Smooth muscle cell (in vitro differentiated cells): ENCODE data around the gene ZNF764. TPM values are rescaled to one million over a fixed set of nuclear protein-coding genes. Genes with fewer than 3 reads are reported as not detected.

ENCODE experiments used
- DNase-seq: peaks from one replicate; lab custom pipeline; 2025; ENCODE audit not compliant: unreplicated experiment; lab: John Stamatoyannopoulos, UW
- H2AFZ ChIP-seq: fragments of 200-600 bp; sonication (generic); 2 replicates; pipeline ENCODE4 v1.6.0; 2016; ENCODE audit warnings: antibody characterized with exemption, low read depth, mild to moderate bottlenecking
- H3F3A ChIP-seq: fragments of 200-600 bp; sonication (generic); 2 replicates; pipeline ENCODE4 v1.6.0; 2017; ENCODE audit warnings: antibody characterized with exemption, low read depth
- H3K27ac ChIP-seq: fragments of 200-600 bp; sonication (generic); 2 replicates; pipeline ENCODE4 v1.5.1; 2016; ENCODE audit warnings: low read depth, mild to moderate bottlenecking
- H3K27me3 ChIP-seq: fragments of 200-600 bp; sonication (generic); 2 replicates; pipeline ENCODE4 v1.6.1; 2016; ENCODE audit warnings: low read depth, mild to moderate bottlenecking
- H3K36me3 ChIP-seq: fragments of 200-600 bp; sonication (generic); 2 replicates; pipeline ENCODE4 v1.5.1; 2016; ENCODE audit warnings: low read depth
- H3K4me1 ChIP-seq: fragments of 200-600 bp; sonication (generic); 2 replicates; pipeline ENCODE4 v1.5.1; 2016; ENCODE audit warnings: low read depth
- H3K4me2 ChIP-seq: fragments of 200-600 bp; sonication (generic); 2 replicates; pipeline ENCODE4 v1.6.0; 2016; ENCODE audit warnings: mild to moderate bottlenecking
- H3K4me3 ChIP-seq: fragments of 200-600 bp; sonication (generic); 2 replicates; pipeline ENCODE4 v1.5.1; 2016; ENCODE audit warnings: mild to moderate bottlenecking
- H3K79me2 ChIP-seq: fragments of 200-600 bp; sonication (generic); 2 replicates; pipeline ENCODE4 v1.6.0; 2016; ENCODE audit warnings: low read depth, mild to moderate bottlenecking
- H3K9ac ChIP-seq: fragments of 200-600 bp; sonication (generic); 2 replicates; pipeline ENCODE4 v1.6.0; 2016; ENCODE audit warnings: low read depth
- H3K9me3 ChIP-seq: fragments of 200-600 bp; sonication (generic); replicated peaks from 2 replicates; pipeline ENCODE4 v1.5.1; 2016; ENCODE audit warnings: low read depth
- H4K20me1 ChIP-seq: fragments of 200-600 bp; sonication (generic); 2 replicates; pipeline ENCODE4 v1.6.0; 2016; ENCODE audit warnings: low read depth
- WGBS: methylation state at CpG from one replicate; pipeline ENCODE4 v1.1.7; 2016; ENCODE audit warnings: low lambda C conversion rate; 5-methylcytosine and 5-hydroxymethylcytosine counted together
- microRNA-seq: library from miRNA; unstranded; fragments of <30 nt; microRNA quantifications from one replicate; pipeline ENCODE4, GENCODE V29; 2016; ENCODE audit warnings: borderline number of aligned reads
- polyA plus RNA-seq: library from polyadenylated mRNA; unstranded; fragments of >200 nt; fragmentation: Nextera tagmentation; extraction: Ambion mirVana; gene quantifications from 2 replicates; pipeline ENCODE4 v1.2.1, GENCODE V29; 2016
- small RNA-seq: library from RNA; depleted of rRNA; stranded (forward); fragments of <200 nt; gene quantifications from one replicate; pipeline ENCODE3, GENCODE V24; 2014
- total RNA-seq: library from RNA; depleted of rRNA; stranded (reverse); fragments of >200 nt; gene quantifications from 2 replicates; pipeline ENCODE4 v1.2.3, GENCODE V29; 2014
- TF ChIP-seq, protein P1 (sequence below): fragments of 200-600 bp; sonication (generic); IDR thresholded peaks from 2 replicates; pipeline ENCODE4 v1.5.1; 2017; ENCODE audit warnings: borderline replicate concordance, mild to moderate bottlenecking, antibody characterized with exemption; ENCODE audit not compliant: insufficient read depth, poor library complexity, severe bottlenecking

The ZNF764 gene
- total and polyA plus RNA-seq, 2 experiments from 2014 or later, result 1.6 to 6.5 TPM

DNA sequence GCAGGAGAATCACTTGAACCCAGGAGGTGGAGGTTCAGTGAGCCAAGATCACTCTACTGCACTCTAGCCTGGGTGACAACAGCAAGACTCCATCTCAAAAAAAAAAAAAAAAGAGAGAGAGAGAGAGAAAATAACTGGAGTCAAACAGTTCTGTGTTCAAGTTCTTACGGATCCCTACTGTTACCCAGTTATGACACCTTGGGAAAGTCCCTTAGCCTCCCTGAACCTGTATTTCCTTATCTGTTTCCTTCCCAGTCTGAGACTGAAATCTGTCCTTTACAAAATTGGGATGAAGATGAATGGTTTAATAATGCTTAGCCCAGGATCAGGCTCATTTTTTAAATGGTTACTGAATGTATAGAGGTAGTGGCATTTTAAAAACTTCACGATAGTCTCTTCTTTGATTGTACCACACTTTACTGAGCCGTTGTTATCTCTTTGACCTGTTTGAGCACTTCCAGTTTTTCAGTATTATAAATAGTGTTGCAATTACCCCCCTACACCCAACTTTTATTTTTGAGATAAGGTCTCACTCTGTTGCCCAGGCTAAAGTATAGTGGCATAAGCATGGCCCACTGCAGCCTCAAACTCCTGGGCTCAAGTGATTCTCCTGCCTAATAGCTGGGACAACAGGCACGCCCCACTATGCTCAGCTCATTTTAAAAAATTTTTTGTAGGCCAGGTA is 49.0 kb downstream of the ZNF764 start:
- Histone ChIP-seq H3K4me2 (no peak overlapping the region), H3K36me3 (no peaks in the 10 kb centered on the region), H3K79me2 (no peaks in the 10 kb centered on the region), H4K20me1 (no peaks in the 10 kb centered on the region), H3K9me3 (no peaks in the 10 kb centered on the region), H3F3A (no peaks in the 10 kb centered on the region), H3K4me1 (no peaks in the 10 kb centered on the region), H2AFZ (no peak overlapping the region), H3K27ac (no peak overlapping the region), H3K27me3 (no peaks in the 10 kb centered on the region), H3K4me3 (no peak overlapping the region), H3K9ac (no peak overlapping the region)
- no peak for DNase-seq
- TF ChIP-seq, protein P1, sequence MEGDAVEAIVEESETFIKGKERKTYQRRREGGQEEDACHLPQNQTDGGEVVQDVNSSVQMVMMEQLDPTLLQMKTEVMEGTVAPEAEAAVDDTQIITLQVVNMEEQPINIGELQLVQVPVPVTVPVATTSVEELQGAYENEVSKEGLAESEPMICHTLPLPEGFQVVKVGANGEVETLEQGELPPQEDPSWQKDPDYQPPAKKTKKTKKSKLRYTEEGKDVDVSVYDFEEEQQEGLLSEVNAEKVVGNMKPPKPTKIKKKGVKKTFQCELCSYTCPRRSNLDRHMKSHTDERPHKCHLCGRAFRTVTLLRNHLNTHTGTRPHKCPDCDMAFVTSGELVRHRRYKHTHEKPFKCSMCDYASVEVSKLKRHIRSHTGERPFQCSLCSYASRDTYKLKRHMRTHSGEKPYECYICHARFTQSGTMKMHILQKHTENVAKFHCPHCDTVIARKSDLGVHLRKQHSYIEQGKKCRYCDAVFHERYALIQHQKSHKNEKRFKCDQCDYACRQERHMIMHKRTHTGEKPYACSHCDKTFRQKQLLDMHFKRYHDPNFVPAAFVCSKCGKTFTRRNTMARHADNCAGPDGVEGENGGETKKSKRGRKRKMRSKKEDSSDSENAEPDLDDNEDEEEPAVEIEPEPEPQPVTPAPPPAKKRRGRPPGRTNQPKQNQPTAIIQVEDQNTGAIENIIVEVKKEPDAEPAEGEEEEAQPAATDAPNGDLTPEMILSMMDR, result no peak
- 90% methylated on average over 4 of the region's 4 CpGs for WGBS

Small RNA genes within 50 kb of the gene (microRNA-seq; reads per million reads assigned to microRNA genes)
- gene MIR4518, result not detected

Small RNA genes within 50 kb of the gene (small RNA-seq; reads per million reads assigned to genes)
- gene AC093249.4, result not detected
- not detected for gene MIR4518

Other genes with a start within 250 kb of the ZNF764 start
- gene CD2BP2, start 203.1 kb downstream of the ZNF764 start, total RNA-seq, result 30.3 and 33.3 TPM in 2 replicates
- gene CD2BP2, start 203.1 kb downstream of the ZNF764 start, polyA plus RNA-seq, result 42.0 and 43.5 TPM in 2 replicates
- 12.7 and 17.7 TPM in 2 replicates for gene TBC1D10B, start 187.9 kb downstream of the ZNF764 start, total RNA-seq
- 37.1 and 37.4 TPM in 2 replicates for gene TBC1D10B, start 187.9 kb downstream of the ZNF764 start, polyA plus RNA-seq
- gene MYL11, start 183.6 kb downstream of the ZNF764 start, total RNA-seq, result not detected in 2 replicates
- gene MYL11, start 183.6 kb downstream of the ZNF764 start, polyA plus RNA-seq, result 3.6 and 8.2 TPM in 2 replicates
- 0.27 TPM in 1 of 2 replicates, not detected in the other for gene SEPTIN1, start 175.8 kb downstream of the ZNF764 start, total RNA-seq
- gene SEPTIN1, start 175.8 kb downstream of the ZNF764 start, polyA plus RNA-seq, result 2.8 and 3.7 TPM in 2 replicates
- 7.7 and 9.3 TPM in 2 replicates for gene ZNF48, start 163.0 kb downstream of the ZNF764 start, total RNA-seq
- gene ZNF48, start 163.0 kb downstream of the ZNF764 start, polyA plus RNA-seq, result 8.0 and 10.3 TPM in 2 replicates
- 6.6 and 7.2 TPM in 2 replicates for gene ZNF771, start 150.8 kb downstream of the ZNF764 start, total RNA-seq
- gene ZNF771, start 150.8 kb downstream of the ZNF764 start, polyA plus RNA-seq, result 14.5 and 20.9 TPM in 2 replicates
- gene DCTPP1, start 128.3 kb downstream of the ZNF764 start, total RNA-seq, result 18.4 and 18.6 TPM in 2 replicates
- 34.8 and 37.8 TPM in 2 replicates for gene DCTPP1, start 128.3 kb downstream of the ZNF764 start, polyA plus RNA-seq
- gene SEPHS2, start 112.5 kb downstream of the ZNF764 start, total RNA-seq, result 9.2 and 12.1 TPM in 2 replicates
- 26.4 and 30.5 TPM in 2 replicates for gene SEPHS2, start 112.5 kb downstream of the ZNF764 start, polyA plus RNA-seq
- gene ITGAL, start 85.6 kb downstream of the ZNF764 start, total RNA-seq, result not detected in 2 replicates
- not detected in 2 replicates for gene ITGAL, start 85.6 kb downstream of the ZNF764 start, polyA plus RNA-seq
- 17.8 and 18.6 TPM in 2 replicates for gene ZNF768, start 31.8 kb downstream of the ZNF764 start, total RNA-seq
- gene ZNF768, start 31.8 kb downstream of the ZNF764 start, polyA plus RNA-seq, result 15.4 and 17.5 TPM in 2 replicates
- 5.6 and 6.3 TPM in 2 replicates for gene ZNF747, start 23.5 kb downstream of the ZNF764 start, total RNA-seq
- gene ZNF747, start 23.5 kb downstream of the ZNF764 start, polyA plus RNA-seq, result 5.7 and 6.9 TPM in 2 replicates
- gene ZNF688, start 13.3 kb upstream of the ZNF764 start, total RNA-seq, result 6.2 and 6.9 TPM in 2 replicates
- gene ZNF688, start 13.3 kb upstream of the ZNF764 start, polyA plus RNA-seq, result 16.4 and 16.8 TPM in 2 replicates
- 8.1 and 12.9 TPM in 2 replicates for gene ZNF785, start 27.3 kb upstream of the ZNF764 start, total RNA-seq
- 3.8 and 6.8 TPM in 2 replicates for gene ZNF785, start 27.3 kb upstream of the ZNF764 start, polyA plus RNA-seq
- gene ZNF689, start 52.0 kb upstream of the ZNF764 start, total RNA-seq, result 9.9 and 10.0 TPM in 2 replicates
- 8.2 and 10.6 TPM in 2 replicates for gene ZNF689, start 52.0 kb upstream of the ZNF764 start, polyA plus RNA-seq
- gene PRR14, start 92.6 kb upstream of the ZNF764 start, total RNA-seq, result 7.4 and 22.0 TPM in 2 replicates
- 16.7 and 26.1 TPM in 2 replicates for gene PRR14, start 92.6 kb upstream of the ZNF764 start, polyA plus RNA-seq
- 18.3 and 22.3 TPM in 2 replicates for gene FBRS, start 100.1 kb upstream of the ZNF764 start, total RNA-seq
- 21.9 and 25.0 TPM in 2 replicates for gene FBRS, start 100.1 kb upstream of the ZNF764 start, polyA plus RNA-seq
- gene SRCAP, start 140.8 kb upstream of the ZNF764 start, total RNA-seq, result 9.0 and 16.2 TPM in 2 replicates
- gene SRCAP, start 140.8 kb upstream of the ZNF764 start, polyA plus RNA-seq, result 14.5 and 24.9 TPM in 2 replicates
- gene PHKG2, start 190.1 kb upstream of the ZNF764 start, total RNA-seq, result 24.9 and 35.9 TPM in 2 replicates
- 39.1 and 40.1 TPM in 2 replicates for gene PHKG2, start 190.1 kb upstream of the ZNF764 start, polyA plus RNA-seq
- gene CFAP119, start 203.7 kb upstream of the ZNF764 start, total RNA-seq, result 2.2 and 5.2 TPM in 2 replicates
- 3.0 and 3.5 TPM in 2 replicates for gene CFAP119, start 203.7 kb upstream of the ZNF764 start, polyA plus RNA-seq
- gene RNF40, start 203.9 kb upstream of the ZNF764 start, total RNA-seq, result 66.1 and 73.0 TPM in 2 replicates
- 92.5 and 107 TPM in 2 replicates for gene RNF40, start 203.9 kb upstream of the ZNF764 start, polyA plus RNA-seq
- 11.2 and 11.6 TPM in 2 replicates for gene ZNF629, start 228.8 kb upstream of the ZNF764 start, total RNA-seq
- 13.0 and 13.4 TPM in 2 replicates for gene ZNF629, start 228.8 kb upstream of the ZNF764 start, polyA plus RNA-seq